22Rv1 (cell line): Measurements from ENCODE around the gene MAP4K4.

Experiments used
- CTCF ChIP-seq: fragments of 450-650 bp; IDR thresholded peaks from 2 replicates; pipeline ENCODE4 v1.5.1; 2017; ENCODE audit warnings: mild to moderate bottlenecking
- ZFX ChIP-seq: fragments of 450-650 bp; IDR thresholded peaks from 2 replicates; pipeline ENCODE4 v1.6.1; 2017; ENCODE audit warnings: antibody characterized with exemption, borderline replicate concordance

GRCh38 chr2:101729521-101730190 lies 32.1 kb downstream of the MAP4K4 start:
- TF ChIP-seq CTCF (no peak), ZFX (no peak)
